GM19397 (cell line): ENCODE data around the gene PAPSS2.
"Not testable (repeated sequence)": the region's sequence is repeated elsewhere in the genome, so short reads cannot be mapped to it uniquely, and the experiment has no call there.

Experiments
- ATAC-seq: cut with Tn5 transposase; IDR thresholded peaks from one replicate; pipeline ENCODE4 v1.9.1; 2021; ENCODE audit warnings: mild to moderate bottlenecking, moderate library complexity; ENCODE audit not compliant: unreplicated experiment

PAPSS2 gene

DNA sequence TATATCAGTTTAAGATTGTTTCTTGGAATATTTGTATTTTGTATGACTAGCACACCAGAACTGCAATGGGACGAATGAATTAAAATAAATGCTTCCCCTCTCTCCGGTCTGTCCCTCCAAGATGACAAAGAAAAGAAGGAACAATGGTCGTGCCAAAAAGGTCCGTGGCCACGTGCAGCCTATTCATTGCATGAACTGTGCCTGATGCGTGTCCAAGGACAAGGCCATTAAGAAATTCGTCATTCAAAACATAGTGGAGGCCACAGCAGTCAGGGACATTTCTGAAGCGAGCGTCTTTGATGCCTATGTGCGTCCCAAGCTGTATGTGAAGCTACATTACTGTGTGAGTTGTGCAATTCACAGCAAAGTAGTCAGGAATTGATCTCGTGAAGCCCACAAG, 17.2 kb upstream of the PAPSS2 start:
- ATAC-seq: no peak

DNA sequence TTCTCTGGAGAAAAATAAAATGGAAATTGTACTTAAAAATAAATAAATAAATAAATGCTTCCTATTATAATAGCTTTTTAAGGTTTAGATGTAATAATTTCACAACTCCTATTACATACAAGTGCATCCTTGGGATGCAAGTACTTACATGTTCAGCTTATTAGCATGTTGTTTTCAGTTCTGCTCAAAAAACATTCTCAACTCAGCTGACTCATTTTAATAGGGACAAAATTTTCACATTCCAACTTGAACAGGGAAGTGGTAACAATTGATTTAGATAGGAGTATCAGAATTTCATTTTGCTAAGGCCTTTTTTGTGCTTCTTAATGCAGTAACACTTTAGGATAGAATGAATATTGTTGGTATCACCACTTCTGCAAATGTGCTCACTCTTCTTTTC, 16.7 kb upstream of the PAPSS2 start:
- ATAC-seq: no peak

DNA sequence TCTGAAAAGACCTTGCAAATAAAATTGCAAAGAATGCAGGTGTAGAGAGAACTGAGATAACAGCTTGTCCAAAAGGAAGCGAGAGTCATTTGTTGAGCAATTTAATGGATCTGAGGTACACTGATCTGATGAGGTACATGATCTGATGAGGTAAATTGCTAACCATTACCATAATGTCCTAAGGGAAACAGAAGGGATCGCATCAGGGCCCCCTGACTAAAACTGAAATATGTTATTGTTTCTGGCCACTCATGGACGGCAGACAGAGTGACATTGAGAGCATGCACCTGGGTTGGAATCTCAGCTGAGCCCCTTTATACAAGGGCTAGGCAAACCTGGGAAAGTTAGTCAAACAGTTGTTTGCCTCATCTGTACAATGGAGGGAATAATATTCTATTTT, 15.8 kb upstream of the PAPSS2 start:
- no peak for ATAC-seq

- not testable (repeated sequence) for ATAC-seq
Measured at GRCh38 chr10:87644500-87644899, 15.2 kb upstream of the PAPSS2 start.

- ATAC-seq: no peak
Measured at GRCh38 chr10:87646192-87646909, 13.3 kb upstream of the PAPSS2 start.

- no peak for ATAC-seq
Measured at GRCh38 chr10:87646935-87647334, 12.7 kb upstream of the PAPSS2 start.

GRCh38 chr10:87650838-87651589, 8.7 kb upstream of the PAPSS2 start:
- no peak for ATAC-seq

- ATAC-seq: no peak
Measured at GRCh38 chr10:87651801-87652200, 7.9 kb upstream of the PAPSS2 start.

DNA sequence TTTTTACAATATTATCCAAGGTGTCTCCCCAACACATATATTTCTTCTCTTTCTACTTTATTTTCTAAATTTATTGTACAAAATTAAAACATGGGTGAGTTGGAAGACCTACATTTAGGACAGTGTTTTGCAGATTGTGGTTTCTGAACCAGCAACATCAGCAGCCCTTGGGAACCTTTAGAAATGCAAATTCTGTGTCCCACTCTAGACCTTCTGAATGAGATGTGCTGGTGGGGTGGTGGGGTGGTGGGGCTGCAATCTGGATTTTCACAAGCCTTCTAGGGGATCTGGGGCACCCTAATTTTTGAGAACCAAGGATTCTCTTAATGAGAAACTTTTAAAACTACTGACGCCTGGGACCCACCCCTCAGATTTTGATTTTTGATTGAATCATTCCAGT, 7.4 kb upstream of the PAPSS2 start:
- ATAC-seq: no peak

GRCh38 chr10:87654212-87654611, 5.5 kb upstream of the PAPSS2 start:
- no peak for ATAC-seq

DNA sequence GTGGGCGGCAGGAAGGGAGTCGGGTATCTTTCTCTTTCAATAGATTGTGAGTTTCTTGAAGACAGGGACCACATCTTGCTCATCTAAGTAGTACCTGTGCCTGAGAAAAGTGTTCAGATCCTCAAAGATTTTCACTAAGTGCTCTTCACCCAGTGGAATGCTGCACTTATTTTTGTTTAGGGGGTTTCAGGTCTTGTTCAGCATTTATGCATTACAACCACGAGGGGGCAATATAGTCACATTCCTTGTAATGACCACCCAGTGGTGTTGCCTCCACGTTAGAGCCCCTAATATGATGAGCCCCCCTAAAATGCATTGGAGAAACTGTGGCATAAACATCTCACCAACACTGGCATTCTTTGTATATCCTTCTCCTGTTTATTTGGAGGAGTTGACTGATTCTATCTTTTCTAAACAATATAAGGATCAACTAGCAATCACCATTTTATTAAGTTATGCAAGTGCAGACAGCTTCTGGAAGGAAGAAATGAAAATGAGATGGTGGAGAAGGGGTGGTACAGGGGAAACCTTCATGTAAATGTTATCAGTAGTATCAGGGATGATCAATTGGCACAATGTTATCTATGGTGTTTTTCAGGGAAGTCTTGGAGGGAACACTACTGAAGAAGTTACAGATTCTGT, 3.1 kb upstream of the PAPSS2 start:
- ATAC-seq: no peak

- no peak for ATAC-seq
Measured at GRCh38 chr10:87657371-87657770, 2.3 kb upstream of the PAPSS2 start.

DNA sequence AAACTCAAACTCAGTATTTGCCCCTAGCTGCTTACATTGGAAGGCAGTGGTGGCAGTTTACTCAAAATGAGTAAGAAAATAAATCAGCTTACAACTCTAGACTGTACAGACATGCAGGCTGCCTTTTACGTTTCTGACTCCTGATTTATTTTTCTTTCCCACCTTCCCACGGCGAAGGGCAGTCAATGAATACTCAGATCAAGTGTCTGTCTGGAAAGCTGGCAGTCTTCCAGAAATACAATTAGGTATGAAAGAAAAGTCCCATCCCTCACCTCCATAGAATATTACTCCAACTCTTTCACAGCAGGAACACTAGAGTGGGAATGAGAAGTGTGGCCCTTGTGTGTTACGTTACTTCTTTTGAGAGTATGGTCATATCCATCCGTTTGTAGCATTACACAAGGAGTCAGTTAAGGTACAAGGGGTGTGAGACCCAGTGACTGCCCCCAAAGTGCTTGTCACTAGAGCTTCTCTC, 1.3 kb upstream of the PAPSS2 start:
- ATAC-seq: no peak

- ATAC-seq: no peak
Measured at GRCh38 chr10:87658858-87659555, 671 bp upstream of the PAPSS2 start.

GRCh38 chr10:87660484-87661133, 931 bp downstream of the PAPSS2 start:
- ATAC-seq: no peak

DNA sequence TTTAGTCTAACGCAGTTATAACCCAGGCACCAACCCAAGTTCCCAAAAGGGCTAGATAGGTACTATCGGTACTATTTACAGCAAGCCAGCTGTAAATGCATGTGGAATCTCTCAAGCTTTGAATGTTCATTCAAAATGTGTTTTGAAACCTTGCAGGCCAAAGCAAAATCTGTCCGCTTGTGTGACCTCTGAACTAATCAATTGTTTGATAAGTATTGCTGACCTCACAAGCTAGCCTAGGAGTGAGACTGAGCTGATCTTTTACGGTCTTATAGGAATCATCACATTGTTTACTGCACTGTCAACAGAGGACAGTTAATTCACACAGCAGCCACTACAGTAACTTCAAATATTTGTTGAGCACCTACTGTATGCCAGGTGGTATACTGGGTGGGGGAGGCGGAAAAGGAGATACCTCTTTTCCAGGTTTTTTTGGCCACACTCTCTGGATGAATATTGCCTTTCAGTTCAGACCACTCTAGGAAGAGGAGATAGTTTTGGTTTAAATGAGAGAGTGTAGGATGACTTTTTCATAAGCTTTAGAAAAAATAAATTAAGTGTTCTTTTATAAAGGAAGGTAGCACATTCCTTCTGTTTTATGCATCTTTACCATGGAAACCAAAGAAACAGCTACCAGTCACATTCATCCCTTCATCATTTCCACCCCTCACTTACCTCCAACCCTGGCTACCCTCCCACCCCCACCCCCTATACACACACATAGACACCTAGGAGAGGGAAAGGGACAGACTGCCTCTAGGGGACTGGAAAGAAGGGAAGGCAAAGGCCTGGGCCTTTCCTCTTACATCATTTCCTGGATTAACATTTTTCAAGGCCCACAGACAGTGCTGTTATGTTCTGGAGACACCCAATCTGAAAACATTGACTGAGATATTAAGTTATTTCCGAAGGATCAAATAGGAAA, 2.4 kb downstream of the PAPSS2 start:
- ATAC-seq: no peak

DNA sequence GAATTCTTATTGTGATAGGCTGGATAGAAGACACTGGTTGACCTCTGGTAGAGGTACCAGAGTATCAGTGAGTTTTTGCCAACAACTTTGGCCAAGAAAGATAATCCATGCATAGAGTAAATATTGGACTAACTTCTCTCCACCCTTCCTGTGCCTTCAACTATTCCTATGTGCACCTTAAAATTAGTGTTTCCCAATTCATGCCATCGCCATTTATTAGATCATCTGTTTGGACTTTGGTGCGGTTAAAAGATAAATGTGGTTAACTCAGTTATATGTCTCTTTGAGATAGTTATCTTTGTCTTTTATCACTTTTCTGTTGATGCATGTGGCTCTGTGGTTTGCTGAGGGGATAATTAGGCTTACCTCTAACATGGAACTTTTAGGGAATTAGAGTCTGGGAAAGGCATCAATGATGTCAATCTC, 4.6 kb downstream of the PAPSS2 start:
- no peak for ATAC-seq

DNA sequence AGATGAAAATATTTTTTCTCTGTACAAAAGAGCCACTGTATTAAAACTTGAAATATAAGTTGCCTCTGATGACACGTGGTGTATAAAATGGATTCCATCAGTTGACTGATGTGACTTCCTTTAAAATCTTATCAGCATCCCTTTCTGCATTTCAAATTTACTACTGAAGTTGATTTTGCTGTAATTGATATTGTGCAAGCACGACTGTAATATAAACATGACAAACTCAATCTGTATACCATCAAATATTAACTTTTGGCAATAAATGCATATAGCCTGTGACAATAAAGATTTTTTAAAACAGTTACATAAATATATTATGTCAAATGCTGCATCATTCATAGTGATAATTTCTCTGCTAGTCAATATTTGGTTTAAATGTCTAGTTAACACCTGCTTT, 7.8 kb downstream of the PAPSS2 start:
- no peak for ATAC-seq

DNA sequence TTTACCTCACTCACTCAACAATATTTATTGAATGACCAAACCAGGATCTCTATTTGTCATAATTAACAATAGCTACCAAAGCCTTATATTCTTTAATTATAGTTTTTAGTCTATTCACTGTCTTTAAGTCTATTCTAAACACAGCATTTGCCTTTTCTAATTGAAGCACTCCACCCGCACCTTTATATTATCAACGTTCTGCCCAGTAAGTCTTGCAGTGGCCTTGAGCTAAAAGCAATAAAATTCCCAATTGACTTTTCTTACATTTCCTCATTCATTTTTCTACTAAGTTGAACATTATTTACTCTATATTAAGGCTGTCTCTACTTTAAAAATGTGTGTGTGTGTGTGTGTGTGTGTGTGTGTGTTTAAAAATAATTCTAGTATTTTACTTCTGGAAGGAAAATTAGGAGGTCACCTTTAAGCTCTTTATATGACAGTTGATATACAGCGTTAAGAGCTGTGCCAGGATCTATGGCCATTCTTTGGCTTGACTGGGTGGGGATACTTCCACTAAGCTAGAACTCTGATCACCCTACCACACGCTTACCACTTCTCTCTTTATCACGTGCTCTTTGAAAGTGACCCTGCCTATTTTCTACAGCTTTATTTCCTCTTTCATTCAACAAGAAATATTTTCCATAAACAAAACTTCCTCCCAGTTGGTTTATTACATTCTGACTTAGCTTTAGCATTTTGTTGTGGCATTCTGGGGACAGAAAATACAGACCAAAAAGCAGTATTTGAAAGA, 8.8 kb downstream of the PAPSS2 start:
- no peak for ATAC-seq
